Esophagus muscularis mucosa (tissue), 4 donors: ENCODE data around the gene COQ7. TPM values are rescaled to one million over a fixed set of nuclear protein-coding genes. Genes with fewer than 3 reads are reported as not detected.

Experiments
- DNase-seq: peaks from one replicate; pipeline ENCODE4 v3.0.0-alpha.2; 2017; ENCODE audit errors: extremely low spot score
- H3K27ac ChIP-seq, 4 donors: fragments of 200-600 bp; sonication (generic); replicated peaks in 1 of 4; 1 replicate in 3 of 4; 2 replicates in 1 of 4; pipeline ENCODE4 v1.5.1; 2016 to 2019; ENCODE audit warnings: mild to moderate bottlenecking in 1 of 4
- H3K27me3 ChIP-seq, 4 donors: fragments of 200-600 bp; sonication (generic); one replicate each; pipeline versions ENCODE4 v1.5.1 to v1.6.0; 2016 to 2019
- H3K36me3 ChIP-seq, 4 donors: fragments of 200-600 bp; sonication (generic); one replicate each; pipeline ENCODE4 v1.5.1; 2016 to 2019
- H3K4me1 ChIP-seq, 4 donors: fragments of 200-600 bp; sonication (generic); one replicate each; pipeline ENCODE4 v1.5.1; 2016 to 2019
- H3K4me3 ChIP-seq, 4 donors: fragments of 200-600 bp; sonication (generic); 1 replicate in 2 of 4; 2 replicates in 2 of 4; pipeline ENCODE4 v1.5.1; 2016 to 2019; ENCODE audit warnings: mild to moderate bottlenecking in 4 of 4, moderate library complexity in 1 of 4
- H3K9me3 ChIP-seq, 4 donors: fragments of 200-600 bp; sonication (generic); 1 replicate in 3 of 4; 2 replicates in 1 of 4; pipeline ENCODE4 v1.5.1; 2016 to 2019
- EP300 ChIP-seq: sonication (generic); formaldehyde crosslinking; IDR thresholded peaks from one replicate; pipeline ENCODE4 v1.6.1; 2017; ENCODE audit warnings: antibody characterized with exemption
- POLR2A ChIP-seq: fragments of 450-650 bp; IDR thresholded peaks from one replicate; pipeline ENCODE4 v1.6.1; 2017; ENCODE audit warnings: antibody characterized with exemption, moderate library complexity, mild to moderate bottlenecking, low read depth
- POLR2AphosphoS5 ChIP-seq, 2 donors: sonication (generic); formaldehyde crosslinking; IDR thresholded peaks; one replicate each; pipeline ENCODE4 v1.6.1; 2017; ENCODE audit warnings: antibody characterized with exemption in 2 of 2
- WGBS: methylation state at CpG from one replicate; pipeline ENCODE4 v1.1.5; 2018; 5-methylcytosine and 5-hydroxymethylcytosine counted together
- intact Hi-C: fragments of 100-400 bp; cut with DNase I; formaldehyde crosslinking; loops from one replicate; pipeline ENCODE4 v1.15.1; 2023
- total RNA-seq, 4 donors: library from RNA; depleted of rRNA; stranded (reverse); fragments of >200 nt; gene quantifications; one replicate each; pipeline versions ENCODE4 v1.1.0 to v1.2.1, GENCODE V29; 2016
- TF ChIP-seq, protein P1 (sequence below), 3 experiments: fragments of 200-600 bp in 2 of 3; fragments of 450-650 bp in 1 of 3; sonication (generic) in 2 of 3; IDR thresholded peaks; one replicate each; pipeline ENCODE4 v1.5.1; 2017 to 2019; ENCODE audit warnings: antibody characterized with exemption in 3 of 3, mild to moderate bottlenecking in 2 of 3, moderate library complexity in 1 of 3

Gene COQ7
- total RNA-seq, 4 donors from 2014 or later, result 19.1 to 31.2 (median 28.8) TPM

DNA sequence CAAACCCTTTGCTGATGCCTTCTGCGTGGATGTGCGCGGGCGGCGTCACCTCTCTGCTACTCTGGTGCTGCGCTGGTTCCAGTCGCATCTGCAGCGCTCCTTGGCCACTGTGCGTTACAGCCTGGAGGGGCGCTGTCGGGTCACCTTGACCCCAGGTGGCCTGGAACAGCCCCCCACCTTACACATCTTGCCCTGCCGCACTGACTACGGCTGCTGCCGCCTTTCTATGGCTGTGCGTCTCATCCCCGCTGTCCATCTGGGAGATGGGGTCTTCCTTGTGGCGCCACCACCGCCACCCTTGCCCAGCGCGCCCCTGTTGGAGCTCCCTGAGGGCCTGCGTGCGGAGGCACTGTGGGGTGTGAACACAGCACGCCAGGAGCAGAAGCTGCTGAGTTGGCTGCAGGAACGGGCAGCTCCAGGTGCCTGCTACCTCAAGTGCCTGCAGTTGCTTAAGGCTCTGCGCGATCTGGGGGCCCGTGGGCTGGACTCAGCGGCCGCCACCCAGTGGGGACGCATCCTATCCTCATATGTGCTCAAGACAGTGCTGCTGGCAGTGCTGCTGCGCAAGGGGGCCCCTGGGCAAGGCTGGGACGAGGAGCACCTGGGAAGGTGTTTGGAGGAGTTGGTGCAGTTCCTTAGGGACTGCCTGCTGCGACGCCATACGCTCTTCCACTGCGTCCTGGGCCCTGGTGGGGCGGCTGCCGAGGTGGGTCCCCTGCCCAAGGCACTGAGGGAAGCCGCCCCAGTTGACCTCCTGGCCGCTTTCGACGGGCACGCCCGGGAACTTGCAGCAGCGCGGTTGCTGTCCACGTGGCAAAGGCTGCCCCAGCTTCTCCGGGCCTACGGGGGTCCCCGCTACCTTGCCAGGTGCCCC is 48.0 kb downstream of the COQ7 start:
- Histone ChIP-seq H3K27me3 (no peaks in the 10 kb centered on the region), H3K27ac (peak overlapping the region; percentile 91 to 99 (median 96)), H3K4me1 (peaks cover 63 to 74% (median 74%) of the 10 kb centered on the region in 4 donors), H3K36me3 (peaks cover 0 to 26% (median 22%) of the 10 kb centered on the region in 4 donors), H3K4me3 (peak overlapping the region; percentile 78 to 96 (median 84)), H3K9me3 (no peaks in the 10 kb centered on the region)
- 72% methylated on average over 14 of the region's 50 CpGs for WGBS
- no peak for TF ChIP-seq EP300
- TF ChIP-seq POLR2A, result no peak
- no peak for TF ChIP-seq POLR2AphosphoS5 (IDR thresholded peaks at IDR 0.05)
- TF ChIP-seq, protein P1, sequence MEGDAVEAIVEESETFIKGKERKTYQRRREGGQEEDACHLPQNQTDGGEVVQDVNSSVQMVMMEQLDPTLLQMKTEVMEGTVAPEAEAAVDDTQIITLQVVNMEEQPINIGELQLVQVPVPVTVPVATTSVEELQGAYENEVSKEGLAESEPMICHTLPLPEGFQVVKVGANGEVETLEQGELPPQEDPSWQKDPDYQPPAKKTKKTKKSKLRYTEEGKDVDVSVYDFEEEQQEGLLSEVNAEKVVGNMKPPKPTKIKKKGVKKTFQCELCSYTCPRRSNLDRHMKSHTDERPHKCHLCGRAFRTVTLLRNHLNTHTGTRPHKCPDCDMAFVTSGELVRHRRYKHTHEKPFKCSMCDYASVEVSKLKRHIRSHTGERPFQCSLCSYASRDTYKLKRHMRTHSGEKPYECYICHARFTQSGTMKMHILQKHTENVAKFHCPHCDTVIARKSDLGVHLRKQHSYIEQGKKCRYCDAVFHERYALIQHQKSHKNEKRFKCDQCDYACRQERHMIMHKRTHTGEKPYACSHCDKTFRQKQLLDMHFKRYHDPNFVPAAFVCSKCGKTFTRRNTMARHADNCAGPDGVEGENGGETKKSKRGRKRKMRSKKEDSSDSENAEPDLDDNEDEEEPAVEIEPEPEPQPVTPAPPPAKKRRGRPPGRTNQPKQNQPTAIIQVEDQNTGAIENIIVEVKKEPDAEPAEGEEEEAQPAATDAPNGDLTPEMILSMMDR (IDR thresholded peaks at IDR 0.05), result peak in 1 of 3 experiments; percentile 22
- intact Hi-C loops, result no loop called here
- DNase-seq, result no peak

DNA sequence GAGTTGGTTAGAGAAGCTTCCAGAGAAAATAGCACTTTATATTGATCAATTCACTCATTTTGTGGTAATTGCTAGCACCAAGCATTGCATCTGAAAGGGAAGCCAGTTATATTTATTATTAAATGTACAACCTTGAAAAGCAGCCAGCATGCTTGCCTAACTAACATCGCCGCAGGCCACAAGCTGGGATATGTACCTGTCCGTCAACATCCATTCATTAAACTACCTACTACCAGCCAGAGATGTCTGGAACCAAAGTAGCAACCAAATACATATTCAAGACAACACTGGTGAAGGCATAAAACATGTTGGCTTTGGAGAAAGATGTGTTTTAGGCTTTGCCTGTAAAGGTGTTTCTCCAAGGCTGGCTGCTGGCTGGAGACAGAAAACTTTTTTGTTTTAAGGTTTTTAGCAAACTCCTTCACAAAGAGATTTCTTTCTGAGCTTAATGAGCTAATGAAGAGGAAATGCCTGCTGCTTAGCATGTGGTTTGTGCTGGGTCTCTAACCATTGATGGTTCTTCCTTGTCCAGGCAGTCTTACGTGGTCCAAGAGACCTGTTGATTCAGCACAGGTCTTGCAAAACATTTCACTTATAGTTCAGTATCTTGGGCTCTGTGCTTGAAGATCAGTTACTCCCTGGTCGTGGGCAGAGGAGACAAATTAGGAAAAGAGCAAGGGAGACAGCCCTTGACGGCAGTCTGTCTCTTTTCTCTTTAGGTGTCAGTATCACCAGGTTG is 49.5 kb downstream of the COQ7 start:
- intact Hi-C loops, result no loop called here
- DNase-seq, result no peak
- Histone ChIP-seq H3K9me3 (no peaks in the 10 kb centered on the region), H3K27me3 (no peaks in the 10 kb centered on the region), H3K27ac (peak overlapping the region; percentile 50 to 88 (median 78)), H3K36me3 (peaks cover 8 to 39% (median 30%) of the 10 kb centered on the region in 4 donors), H3K4me3 (peak overlapping the region in 3 of 4 donors; percentile 0 to 2 (median 1)), H3K4me1 (peaks cover 63 to 88% (median 86%) of the 10 kb centered on the region in 4 donors)
- no peak for TF ChIP-seq POLR2AphosphoS5 (IDR thresholded peaks at IDR 0.05)
- no peak for TF ChIP-seq EP300
- TF ChIP-seq, protein P1 (IDR thresholded peaks at IDR 0.05), result no peak
- no peak for TF ChIP-seq POLR2A
- WGBS, result 53% methylated on average over 6 of the region's 6 CpGs

DNA sequence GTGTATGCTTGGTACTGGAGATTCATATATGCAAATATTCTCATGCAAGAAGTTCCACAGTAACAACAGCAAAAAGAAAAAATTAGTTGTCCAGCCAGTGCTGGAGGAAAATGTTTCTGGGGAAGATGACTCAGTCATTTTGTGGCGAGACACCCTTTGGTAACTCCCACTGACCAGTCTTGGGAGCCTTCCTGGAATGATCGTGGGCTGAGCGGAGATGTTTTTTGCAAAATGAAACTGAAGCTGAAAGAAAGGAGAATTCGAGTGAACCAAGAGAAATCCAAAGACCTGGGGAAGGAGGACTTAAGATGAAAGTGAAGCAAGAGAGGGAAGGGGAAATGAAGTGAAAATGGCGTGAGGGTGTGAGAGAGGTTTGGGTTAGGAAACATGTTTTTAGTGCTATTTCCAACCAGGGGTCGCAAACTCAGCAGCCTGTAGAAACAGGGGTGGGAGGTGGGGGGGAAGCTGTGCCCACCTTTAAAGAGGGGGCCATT is 51.6 kb downstream of the COQ7 start:
- peaks cover 54 to 78% (median 76%) of the 10 kb centered on the region in 4 donors for H3K4me1 ChIP-seq

DNA sequence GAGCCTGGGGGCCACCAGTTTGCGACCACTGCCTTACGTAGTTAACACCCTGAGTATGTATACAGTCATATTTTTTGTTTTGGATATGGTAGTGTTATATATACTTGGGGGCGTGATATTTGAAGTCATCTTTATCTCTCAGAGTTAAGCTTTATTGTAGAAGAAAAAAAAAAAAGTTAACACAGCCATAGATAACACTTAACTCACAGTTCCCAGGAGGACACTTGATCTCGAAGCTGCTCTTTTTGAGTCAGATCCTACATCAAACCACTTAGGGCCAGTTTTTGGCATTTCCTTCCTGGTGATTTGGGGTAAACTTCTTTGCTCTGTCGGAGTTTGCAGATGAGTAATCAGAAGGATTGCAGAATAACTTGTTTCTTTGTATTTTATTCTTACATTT is 52.1 kb downstream of the COQ7 start:
- no peak for DNase-seq
- peak overlapping the region; percentile 36 to 53 (median 46) for H3K4me3 ChIP-seq
- TF ChIP-seq POLR2A (no peak), EP300 (no peak), POLR2AphosphoS5 (IDR thresholded peaks at IDR 0.05) (no peak)
- TF ChIP-seq, protein P1 (IDR thresholded peaks at IDR 0.05), result no peak
- intact Hi-C loops, result no loop called here
- peak overlapping the region; percentile 77 to 88 (median 78) for H3K27ac ChIP-seq
- 48% methylated on average over 5 of the region's 5 CpGs for WGBS
- H3K36me3 ChIP-seq, result peaks cover 8 to 40% (median 30%) of the 10 kb centered on the region in 4 donors
- no peaks in the 10 kb centered on the region for H3K27me3 ChIP-seq
- H3K4me1 ChIP-seq, result peaks cover 54 to 75% (median 72%) of the 10 kb centered on the region in 4 donors
- no peaks in the 10 kb centered on the region for H3K9me3 ChIP-seq

More for the DNA sequence above, 51.6 kb downstream of the COQ7 start:
- 17% methylated on average over 6 of the region's 6 CpGs for WGBS
- H3K4me3 ChIP-seq, result peak overlapping the region; percentile 36 to 53 (median 46)
- intact Hi-C loops, result no loop called here
- H3K9me3 ChIP-seq, result no peaks in the 10 kb centered on the region
- peak overlapping the region; percentile 77 to 88 (median 78) for H3K27ac ChIP-seq
- peaks cover 8 to 40% (median 30%) of the 10 kb centered on the region in 4 donors for H3K36me3 ChIP-seq
- DNase-seq, result no peak
- TF ChIP-seq, protein P1 (IDR thresholded peaks at IDR 0.05), result no peak
- TF ChIP-seq POLR2AphosphoS5 (IDR thresholded peaks at IDR 0.05), result peak; percentile 32 to 63
- H3K27me3 ChIP-seq, result no peaks in the 10 kb centered on the region
